HG02642 (cell line): ENCODE results near the gene GTF2A2.
"Not testable (repeated sequence)": the region's sequence is repeated elsewhere in the genome, so short reads cannot be mapped to it uniquely, and the experiment has no call there.

Source experiments
- ATAC-seq: cut with Tn5 transposase; IDR thresholded peaks from one replicate; pipeline ENCODE4 v1.9.1; 2021; ENCODE audit warnings: mild to moderate bottlenecking; ENCODE audit not compliant: unreplicated experiment, poor library complexity

GTF2A2 gene, protein sequence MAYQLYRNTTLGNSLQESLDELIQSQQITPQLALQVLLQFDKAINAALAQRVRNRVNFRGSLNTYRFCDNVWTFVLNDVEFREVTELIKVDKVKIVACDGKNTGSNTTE

DNA sequence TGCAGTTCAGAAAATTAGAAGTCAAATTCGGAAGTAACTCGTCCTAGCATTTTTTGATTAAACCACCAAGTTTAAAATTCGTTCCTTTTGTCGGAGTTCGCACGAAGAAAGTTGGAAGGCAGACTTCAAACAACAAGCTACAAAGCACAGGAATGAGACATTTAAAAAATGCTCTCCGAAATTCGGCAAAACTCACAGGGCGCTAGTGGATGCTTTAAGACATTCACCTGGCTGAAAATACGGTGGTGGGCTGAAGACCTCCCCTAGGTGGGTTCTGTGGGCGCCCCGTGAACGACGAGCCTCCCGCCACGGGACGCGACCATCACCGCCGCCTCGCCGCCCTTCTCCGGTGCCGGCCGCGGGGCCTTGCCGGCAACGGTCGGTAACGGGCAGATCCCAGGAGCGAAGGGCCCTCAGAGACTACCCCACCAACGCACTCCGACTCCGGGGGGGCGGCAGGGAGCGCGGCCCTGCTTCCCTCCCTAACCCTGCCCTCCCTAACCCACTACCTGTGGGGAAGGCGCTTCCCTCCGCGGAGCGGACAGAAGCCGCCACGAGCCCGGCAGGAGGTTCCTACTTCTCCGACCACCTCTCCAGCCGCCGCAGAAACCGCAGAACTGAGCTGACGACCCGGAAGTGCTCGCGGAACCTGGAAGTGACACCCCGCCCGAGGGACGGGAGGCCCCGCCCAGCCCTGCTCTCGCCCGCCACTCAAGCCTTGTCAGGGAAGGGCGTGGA, at the start of gene GTF2A2:
TSS of gene GTF2A2 (minus strand) at position 619 of the 738 bp plus-strand sequence. CDS start 5,238 bp downstream, outside the sequence.
- ATAC-seq, result peak; percentile 99

- no peak for ATAC-seq
Observed at GRCh38 chr15:59703979-59704796, 46.9 kb upstream of the GTF2A2 start.

DNA sequence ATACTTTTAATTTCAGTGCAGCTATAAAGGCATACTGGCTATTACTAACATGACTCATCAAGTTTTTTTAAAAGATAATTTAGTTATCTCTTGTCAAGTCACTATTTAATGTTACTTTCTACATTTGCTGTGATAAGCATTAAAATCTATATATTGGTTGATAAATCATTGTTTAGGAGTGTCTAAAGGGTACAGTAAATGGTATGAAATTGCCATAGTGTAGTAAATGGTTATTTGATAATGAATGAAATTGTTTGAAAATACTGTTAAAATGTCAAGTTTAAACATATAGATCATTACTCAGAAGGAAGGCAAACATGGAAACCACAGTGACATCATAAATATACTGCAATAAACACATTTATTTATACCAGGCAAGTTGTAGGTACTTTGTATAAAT, 45.0 kb upstream of the GTF2A2 start:
- ATAC-seq, result no peak

GRCh38 chr15:59701880-59702279, 44.6 kb upstream of the GTF2A2 start:
- ATAC-seq, result no peak

- ATAC-seq, result no peak
Observed at GRCh38 chr15:59699810-59700431, 42.6 kb upstream of the GTF2A2 start.

DNA sequence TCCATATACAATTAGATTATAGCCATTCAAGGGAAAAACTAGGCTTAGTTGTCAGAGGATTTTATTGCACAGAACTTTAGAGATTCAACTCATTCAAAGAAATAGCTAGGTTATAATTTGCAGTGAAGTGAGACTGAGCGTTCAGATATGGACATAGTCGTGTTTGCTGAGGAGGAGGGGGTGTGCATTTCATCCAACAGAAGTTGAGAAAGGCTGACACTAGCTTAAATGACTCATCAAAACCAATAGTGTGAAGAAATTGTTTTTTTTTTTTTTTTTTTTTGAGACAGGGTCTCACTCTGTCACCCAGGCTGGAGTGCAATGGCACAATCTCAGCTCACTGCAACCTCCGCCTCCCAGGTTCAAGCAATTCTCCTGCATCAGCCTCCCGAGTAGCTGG, 40.8 kb upstream of the GTF2A2 start:
- not testable (repeated sequence) for ATAC-seq

DNA sequence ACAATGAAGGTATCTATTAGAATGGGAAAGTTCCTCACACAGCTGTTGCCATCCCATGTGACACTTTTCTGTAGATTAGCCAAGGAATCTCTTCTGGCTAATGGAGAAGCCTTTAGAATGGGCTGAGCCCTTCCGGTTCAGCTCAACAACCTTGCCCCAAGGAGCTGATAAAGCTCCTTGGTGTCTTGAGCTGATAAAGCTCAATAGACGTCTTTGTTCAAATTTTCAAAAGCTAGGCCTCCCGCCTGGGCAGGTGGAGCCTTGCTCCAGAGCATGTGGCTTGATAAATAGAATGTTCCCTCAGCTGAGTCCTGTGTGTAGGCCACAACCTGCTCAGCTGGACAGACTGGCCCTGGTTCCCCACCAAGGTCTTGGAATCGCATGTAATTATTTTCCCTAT, 39.0 kb upstream of the GTF2A2 start:
- no peak for ATAC-seq

DNA sequence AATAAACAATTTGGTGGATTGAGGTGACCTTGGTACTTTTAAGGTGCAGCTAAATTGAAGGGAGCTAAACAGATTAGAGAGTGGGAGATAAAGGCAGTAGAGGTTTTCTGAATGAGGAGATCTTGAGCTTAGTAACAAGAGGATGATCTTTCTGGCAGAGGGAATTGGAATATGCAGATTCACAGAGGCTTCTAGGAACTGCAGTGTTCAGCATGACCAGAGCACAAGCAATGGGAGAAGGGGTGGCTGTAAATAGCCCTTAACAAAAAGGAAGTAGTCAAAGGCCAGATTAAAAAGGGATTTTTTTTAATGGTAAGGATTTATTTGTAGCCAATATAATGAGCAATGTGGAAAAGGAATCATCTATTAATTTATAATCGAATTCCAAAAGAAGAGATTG, 37.5 kb upstream of the GTF2A2 start:
- ATAC-seq, result no peak

- no peak for ATAC-seq
Observed at GRCh38 chr15:59691194-59691805, 34.0 kb upstream of the GTF2A2 start.

- no peak for ATAC-seq
Observed at GRCh38 chr15:59689626-59690236, 32.4 kb upstream of the GTF2A2 start.

DNA sequence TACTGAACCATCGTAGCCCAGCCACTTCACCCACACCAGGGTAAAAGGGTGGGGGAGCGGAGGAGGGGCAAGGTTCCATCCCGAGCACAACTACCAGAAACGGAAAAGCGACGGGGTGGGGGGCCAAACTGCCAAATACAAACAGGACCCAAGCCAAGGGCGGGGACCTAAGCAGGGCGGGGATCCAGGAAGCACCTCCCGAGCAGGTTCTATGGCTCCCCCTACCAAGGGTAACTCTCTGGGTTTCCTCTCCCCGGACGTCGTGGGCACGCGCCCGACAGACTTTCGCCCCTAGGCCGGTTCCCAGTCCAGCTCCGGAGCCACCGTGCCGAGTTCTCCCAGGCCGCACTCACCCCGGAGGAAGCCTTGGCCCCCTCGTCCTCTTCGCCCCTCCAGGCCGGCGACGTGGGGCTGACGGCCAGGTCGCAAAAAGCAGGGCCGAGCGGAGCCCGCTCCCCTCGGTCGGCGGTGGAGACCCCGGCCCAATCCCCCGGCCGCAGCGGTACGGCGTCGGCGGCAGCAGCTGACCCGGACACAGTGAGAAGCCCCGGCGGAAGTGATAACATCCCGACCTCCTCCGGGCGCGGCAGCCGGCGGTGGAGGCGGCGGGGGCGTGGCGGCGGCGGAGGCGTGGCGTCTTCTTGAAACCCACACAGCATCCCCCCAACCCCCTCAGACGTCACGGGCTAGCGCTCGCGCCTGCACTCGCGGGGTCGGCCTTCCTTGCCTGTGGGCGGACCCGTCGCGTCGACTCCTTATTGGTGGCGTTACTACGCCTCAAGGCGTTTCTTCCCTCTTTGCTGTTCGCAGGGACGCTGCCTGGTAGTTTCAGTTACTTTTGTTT, 31.7 kb upstream of the GTF2A2 start, which contains the start of gene BNIP2:
TSS of gene BNIP2 (minus strand) at position 539 of the 844 bp plus-strand sequence. CDS start 6,863 bp downstream, outside the sequence.
- ATAC-seq, result peak; percentile 82

DNA sequence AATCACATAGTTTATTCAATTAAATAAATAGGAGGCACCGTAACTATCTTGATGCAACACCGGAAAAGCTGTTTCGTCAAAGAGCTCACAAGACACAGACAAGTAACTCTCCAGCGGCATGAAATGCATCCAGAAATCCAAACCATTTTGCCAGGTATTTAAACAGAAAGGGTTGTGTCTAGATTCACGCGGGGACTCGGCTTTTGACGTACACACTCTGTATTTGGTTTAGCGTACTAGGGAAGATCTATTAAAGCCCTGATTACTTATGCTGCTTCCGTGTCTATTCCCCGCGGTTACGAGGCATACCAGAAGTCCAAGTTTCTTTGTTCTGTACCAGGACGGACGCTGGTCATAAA, 31.1 kb upstream of the GTF2A2 start:
- no peak for ATAC-seq

DNA sequence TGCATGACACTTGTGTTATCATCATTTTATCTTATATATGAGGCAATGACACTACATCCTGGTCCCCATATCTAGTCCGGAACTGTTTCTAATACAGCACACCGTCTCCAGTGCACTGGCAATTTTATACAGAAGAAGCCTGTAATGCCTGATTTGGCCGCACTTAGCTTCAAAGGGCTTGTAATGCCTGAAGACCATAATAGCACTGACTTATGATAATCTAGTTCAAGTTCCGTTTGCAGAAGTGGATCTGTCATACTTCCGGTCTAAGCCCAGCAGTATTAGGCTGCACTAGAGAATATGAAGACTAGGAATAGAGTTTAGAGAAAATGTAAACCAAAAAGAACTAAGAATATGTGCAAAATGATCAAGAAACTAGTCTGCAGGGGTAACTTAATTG, 30.5 kb upstream of the GTF2A2 start:
- ATAC-seq, result no peak

GRCh38 chr15:59686389-59686788, 29.1 kb upstream of the GTF2A2 start:
- no peak for ATAC-seq

GRCh38 chr15:59685737-59686297, 28.5 kb upstream of the GTF2A2 start:
- no peak for ATAC-seq

- ATAC-seq, result no peak
Observed at GRCh38 chr15:59680870-59681269, 23.6 kb upstream of the GTF2A2 start.

DNA sequence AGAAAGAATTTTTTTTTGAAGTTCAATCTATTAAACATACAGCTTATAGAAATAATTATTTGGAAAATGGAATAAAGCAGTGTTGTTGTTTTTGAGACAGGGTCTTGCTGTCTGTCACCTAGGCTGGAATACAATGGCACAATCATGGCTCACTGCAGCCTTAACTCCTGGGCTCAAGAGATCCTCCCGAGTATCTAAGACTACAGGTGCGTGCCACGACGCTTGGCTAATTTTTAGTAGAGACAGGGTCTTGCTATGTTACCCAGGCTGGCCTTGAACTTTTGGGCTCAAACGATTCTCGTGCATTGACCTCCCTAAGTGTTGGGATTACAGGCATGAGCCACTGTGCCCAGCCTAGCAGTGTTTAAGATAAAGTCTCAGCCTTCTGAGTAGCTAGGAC, 23.0 kb upstream of the GTF2A2 start:
- no peak for ATAC-seq

- ATAC-seq, result no peak
Observed at GRCh38 chr15:59678620-59679019, 21.3 kb upstream of the GTF2A2 start.

GRCh38 chr15:59678172-59678571, 20.9 kb upstream of the GTF2A2 start:
- ATAC-seq, result no peak
